ENCODE measurements around the gene NLRP1.

NLRP1 gene

GRCh38 chr17:5468075-5468473, 116.2 kb downstream of the NLRP1 start:
- Histone ChIP-seq H3K4me3 (ENCODE audit: extremely low read depth, insufficient read depth, low read length, poor library complexity, severe bottlenecking) (peak overlapping the region; percentile 90), H3K4me1 (ENCODE audit: control insufficient read depth, insufficient read depth, low read length, poor library complexity, severe bottlenecking) (peaks cover 19% of the 10 kb centered on the region), H3K27ac (ENCODE audit: low read depth, low read length, severe bottlenecking) (peak overlapping the region; percentile 78), H3K9me3 (ENCODE audit: control insufficient read depth, low read length) (no peaks in the 10 kb centered on the region), H3K36me3 (ENCODE audit: control insufficient read depth, insufficient read depth, low read length) (peaks cover 19% of the 10 kb centered on the region)
- 0% methylated on average over 17 of the region's 17 CpGs for WGBS, 2 experiments (ENCODE audit: insufficient coverage in 2 of 2)

GRCh38 chr17:5467416-5467815, 116.9 kb downstream of the NLRP1 start:
- H3K9me3 ChIP-seq (ENCODE audit: control insufficient read depth, low read length) = no peaks in the 10 kb centered on the region
- WGBS, 2 experiments (ENCODE audit: insufficient coverage in 2 of 2) = 0% methylated on average over 2 to 6 of the region's 8 CpGs
- no peak overlapping the region for H3K27ac ChIP-seq (ENCODE audit: low read depth, low read length, severe bottlenecking)
- peaks cover 22% of the 10 kb centered on the region for H3K36me3 ChIP-seq (ENCODE audit: control insufficient read depth, insufficient read depth, low read length)
- H3K4me3 ChIP-seq (ENCODE audit: extremely low read depth, insufficient read depth, low read length, poor library complexity, severe bottlenecking) = peak overlapping the region; percentile 90
- H3K4me1 ChIP-seq (ENCODE audit: control insufficient read depth, insufficient read depth, low read length, poor library complexity, severe bottlenecking) = peaks cover 19% of the 10 kb centered on the region

- Histone ChIP-seq H3K4me3 (ENCODE audit: extremely low read depth, insufficient read depth, low read length, poor library complexity, severe bottlenecking) (peak overlapping the region; percentile 90), H3K4me1 (ENCODE audit: control insufficient read depth, insufficient read depth, low read length, poor library complexity, severe bottlenecking) (peaks cover 19% of the 10 kb centered on the region), H3K9me3 (ENCODE audit: control insufficient read depth, low read length) (no peaks in the 10 kb centered on the region), H3K36me3 (ENCODE audit: control insufficient read depth, insufficient read depth, low read length) (peaks cover 21% of the 10 kb centered on the region), H3K27ac (ENCODE audit: low read depth, low read length, severe bottlenecking) (no peak overlapping the region)
- WGBS, 2 experiments (ENCODE audit: insufficient coverage in 2 of 2) = 88 to 93% methylated on average over 1 to 2 of the region's 4 CpGs
These were observed 118.0 kb downstream of the NLRP1 start for GRCh38 chr17:5466295-5466694.

- H3K36me3 ChIP-seq (ENCODE audit: control insufficient read depth, insufficient read depth, low read length) = peaks cover 35% of the 10 kb centered on the region
- H3K4me1 ChIP-seq (ENCODE audit: control insufficient read depth, insufficient read depth, low read length, poor library complexity, severe bottlenecking) = peaks cover 19% of the 10 kb centered on the region
- WGBS, 2 experiments (ENCODE audit: insufficient coverage in 2 of 2) = 90 to 94% methylated on average over 9 of the region's 10 CpGs
- no peaks in the 10 kb centered on the region for H3K9me3 ChIP-seq (ENCODE audit: control insufficient read depth, low read length)
- no peak overlapping the region for H3K4me3 ChIP-seq (ENCODE audit: extremely low read depth, insufficient read depth, low read length, poor library complexity, severe bottlenecking)
- H3K27ac ChIP-seq (ENCODE audit: low read depth, low read length, severe bottlenecking) = peak overlapping the region; percentile 12
These were observed 119.4 kb downstream of the NLRP1 start for GRCh38 chr17:5464717-5465507.
